RWPE2 (cell line): ENCODE measurements around the gene SENP1.

Source experiments
- ATAC-seq: fragments of 200-7000 bp; cut with Tn5 transposase; 3 replicates; pipeline ENCODE4 v1.9.1; 2021; ENCODE audit warnings: low read depth
- DNase-seq: peaks from one replicate; pipeline ENCODE4 v3.0.0-alpha.2; 2020; ENCODE audit warnings: low spot score
- H3K27ac ChIP-seq: fragments of 450-650 bp; 2 replicates; pipeline ENCODE4 v1.5.1; 2017; ENCODE audit warnings: mild to moderate bottlenecking; ENCODE audit not compliant: poor library complexity, severe bottlenecking
- H3K27me3 ChIP-seq: fragments of 250-450 bp; sonication (Bioruptor Pico); 2 replicates; pipeline ENCODE4 v1.5.1; 2021; ENCODE audit warnings: mild to moderate bottlenecking, moderate library complexity; ENCODE audit not compliant: insufficient read depth, poor library complexity, severe bottlenecking
- H3K36me3 ChIP-seq: fragments of 250-450 bp; sonication (Bioruptor Pico); 2 replicates; pipeline ENCODE4 v1.5.1; 2020; ENCODE audit warnings: low read depth, mild to moderate bottlenecking, moderate library complexity
- H3K4me1 ChIP-seq: fragments of 250-450 bp; sonication (Bioruptor Pico); 2 replicates; pipeline ENCODE4 v1.5.1; 2021; ENCODE audit warnings: mild to moderate bottlenecking, moderate library complexity; ENCODE audit not compliant: insufficient read depth, poor library complexity, severe bottlenecking
- H3K4me3 ChIP-seq: fragments of 250-450 bp; sonication (Bioruptor Pico); 2 replicates; pipeline ENCODE4 v1.5.1; 2021; ENCODE audit warnings: mild to moderate bottlenecking, moderate library complexity; ENCODE audit not compliant: severe bottlenecking
- H3K9me3 ChIP-seq: fragments of 250-450 bp; sonication (Bioruptor Pico); 2 replicates; pipeline ENCODE4 v1.5.1; 2021; ENCODE audit warnings: mild to moderate bottlenecking, moderate library complexity; ENCODE audit not compliant: severe bottlenecking
- TF ChIP-seq, protein P1 (sequence below): fragments of 450-650 bp; IDR thresholded peaks from one replicate; pipeline ENCODE4 v1.5.1; 2017; ENCODE audit warnings: mild to moderate bottlenecking, moderate library complexity; ENCODE audit not compliant: poor library complexity, severe bottlenecking

The SENP1 gene

DNA sequence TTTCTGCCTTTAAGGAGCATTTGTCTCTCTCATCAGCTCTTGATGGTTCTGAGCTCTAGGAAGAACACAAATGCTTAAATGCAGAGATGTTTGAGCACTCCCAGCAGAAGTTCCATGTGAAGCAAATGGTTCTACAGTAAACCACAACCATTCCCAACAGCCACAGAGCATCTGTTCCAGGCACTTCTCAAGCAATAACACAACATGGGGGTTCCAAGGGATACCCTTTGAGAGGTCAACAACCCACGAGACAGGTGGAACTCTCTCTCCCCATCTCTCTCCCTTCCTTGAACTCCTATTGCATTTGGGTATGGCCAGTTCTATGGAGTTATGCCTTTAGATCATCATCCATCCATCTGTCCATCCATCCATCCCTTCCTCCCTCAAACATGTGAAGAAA, 96.4 kb downstream of the SENP1 start:
- TF ChIP-seq, protein P1, sequence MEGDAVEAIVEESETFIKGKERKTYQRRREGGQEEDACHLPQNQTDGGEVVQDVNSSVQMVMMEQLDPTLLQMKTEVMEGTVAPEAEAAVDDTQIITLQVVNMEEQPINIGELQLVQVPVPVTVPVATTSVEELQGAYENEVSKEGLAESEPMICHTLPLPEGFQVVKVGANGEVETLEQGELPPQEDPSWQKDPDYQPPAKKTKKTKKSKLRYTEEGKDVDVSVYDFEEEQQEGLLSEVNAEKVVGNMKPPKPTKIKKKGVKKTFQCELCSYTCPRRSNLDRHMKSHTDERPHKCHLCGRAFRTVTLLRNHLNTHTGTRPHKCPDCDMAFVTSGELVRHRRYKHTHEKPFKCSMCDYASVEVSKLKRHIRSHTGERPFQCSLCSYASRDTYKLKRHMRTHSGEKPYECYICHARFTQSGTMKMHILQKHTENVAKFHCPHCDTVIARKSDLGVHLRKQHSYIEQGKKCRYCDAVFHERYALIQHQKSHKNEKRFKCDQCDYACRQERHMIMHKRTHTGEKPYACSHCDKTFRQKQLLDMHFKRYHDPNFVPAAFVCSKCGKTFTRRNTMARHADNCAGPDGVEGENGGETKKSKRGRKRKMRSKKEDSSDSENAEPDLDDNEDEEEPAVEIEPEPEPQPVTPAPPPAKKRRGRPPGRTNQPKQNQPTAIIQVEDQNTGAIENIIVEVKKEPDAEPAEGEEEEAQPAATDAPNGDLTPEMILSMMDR = no peak
- H3K9me3 ChIP-seq = no peaks in the 10 kb centered on the region
- no peaks in the 10 kb centered on the region for H3K36me3 ChIP-seq
- ATAC-seq (no peak), DNase-seq (no peak)
- no peaks in the 10 kb centered on the region for H3K4me1 ChIP-seq
- H3K27me3 ChIP-seq = peaks cover 45% of the 10 kb centered on the region
- H3K27ac ChIP-seq = no peak overlapping the region
- no peak overlapping the region for H3K4me3 ChIP-seq

DNA sequence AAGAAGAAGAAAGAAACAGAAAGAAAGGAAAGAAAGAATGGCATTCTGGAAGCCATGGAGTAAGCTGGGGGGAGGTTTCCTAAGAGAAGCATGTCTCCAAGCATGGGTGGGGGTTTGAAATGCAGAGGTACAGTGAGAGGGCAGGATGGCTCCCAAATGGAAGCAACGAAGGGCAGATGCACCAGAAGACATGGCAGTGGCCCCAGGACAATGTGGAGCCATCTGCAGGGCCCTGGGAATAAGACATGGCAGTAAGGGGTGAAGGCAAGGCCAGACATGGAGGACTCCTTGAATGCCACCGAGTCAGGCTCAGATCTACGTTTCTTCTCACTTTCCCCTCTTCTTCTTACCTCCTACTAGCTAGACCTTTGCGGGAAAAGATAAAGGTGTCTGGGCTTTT, 96.9 kb downstream of the SENP1 start:
- Histone ChIP-seq H3K27ac (no peak overlapping the region), H3K4me3 (no peak overlapping the region), H3K4me1 (no peaks in the 10 kb centered on the region), H3K9me3 (no peaks in the 10 kb centered on the region), H3K36me3 (no peaks in the 10 kb centered on the region), H3K27me3 (peaks cover 50% of the 10 kb centered on the region)
- DNase-seq (no peak), ATAC-seq (no peak)
- TF ChIP-seq, protein P1 = no peak

DNA sequence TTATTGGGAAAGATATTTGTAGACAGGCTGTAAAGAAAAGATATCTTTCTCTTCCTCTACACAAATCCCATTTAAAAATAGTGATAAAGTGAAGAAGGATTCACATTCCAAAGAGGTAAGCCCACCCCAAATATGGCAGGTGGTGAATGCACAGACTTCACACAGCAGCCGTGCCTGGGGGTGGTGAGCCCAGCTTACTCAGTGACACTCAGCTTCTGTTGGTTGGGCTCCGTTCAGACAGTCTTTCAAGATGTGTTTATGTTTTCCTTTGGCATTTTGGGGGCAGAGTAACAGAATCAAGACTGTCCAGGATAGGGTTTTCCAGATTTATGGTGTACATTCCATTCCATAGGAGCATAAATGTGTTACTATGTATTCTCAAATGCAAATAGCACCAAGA, 97.5 kb downstream of the SENP1 start:
- peaks cover 56% of the 10 kb centered on the region for H3K27me3 ChIP-seq
- TF ChIP-seq, protein P1 = no peak
- H3K9me3 ChIP-seq = no peaks in the 10 kb centered on the region
- H3K4me1 ChIP-seq = no peaks in the 10 kb centered on the region
- ATAC-seq (no peak), DNase-seq (no peak)
- H3K36me3 ChIP-seq = no peaks in the 10 kb centered on the region
- no peak overlapping the region for H3K4me3 ChIP-seq
- H3K27ac ChIP-seq = no peak overlapping the region

DNA sequence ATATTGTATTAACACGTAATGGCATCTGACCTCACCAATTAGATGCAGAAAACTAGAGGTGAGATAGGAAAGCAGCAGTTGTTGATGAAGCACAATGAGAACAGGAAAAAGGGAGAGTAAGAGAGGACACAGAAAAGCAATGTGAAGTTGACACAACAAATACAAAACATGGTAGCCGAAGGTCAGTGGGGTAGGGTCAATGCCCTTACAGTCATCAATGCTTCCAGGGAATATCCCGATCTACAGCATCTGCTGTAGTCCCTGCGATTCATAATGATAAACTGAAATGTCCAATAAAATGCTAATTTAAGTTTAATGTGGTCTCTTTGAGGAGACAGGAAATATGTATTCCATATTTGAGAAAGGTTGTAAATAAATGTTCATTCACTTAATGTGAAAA, 98.7 kb downstream of the SENP1 start:
- H3K27me3 ChIP-seq = peaks cover 68% of the 10 kb centered on the region
- ATAC-seq (no peak), DNase-seq (no peak)
- H3K4me3 ChIP-seq = no peak overlapping the region
- H3K27ac ChIP-seq = no peak overlapping the region
- no peaks in the 10 kb centered on the region for H3K9me3 ChIP-seq
- TF ChIP-seq, protein P1 = no peak
- peaks cover 5% of the 10 kb centered on the region for H3K4me1 ChIP-seq
- no peaks in the 10 kb centered on the region for H3K36me3 ChIP-seq

DNA sequence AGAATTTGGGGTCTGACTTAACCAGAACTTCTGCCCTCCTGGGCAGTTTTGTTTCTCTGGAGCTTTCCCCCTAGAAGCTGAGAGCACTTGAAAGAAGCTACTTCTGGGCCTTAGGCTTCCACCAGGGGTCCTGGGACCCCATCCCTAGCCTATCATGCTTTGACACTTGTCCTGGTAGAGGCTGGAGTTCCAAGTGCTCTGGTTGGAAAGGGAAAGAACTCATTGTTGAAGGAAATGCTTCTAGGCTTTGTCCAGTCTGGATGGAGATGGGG, 100.2 kb downstream of the SENP1 start:
- TF ChIP-seq, protein P1 = no peak
- Histone ChIP-seq H3K27me3 (peaks cover 72% of the 10 kb centered on the region), H3K4me1 (peaks cover 5% of the 10 kb centered on the region), H3K27ac (no peak overlapping the region), H3K4me3 (no peak overlapping the region), H3K9me3 (no peaks in the 10 kb centered on the region), H3K36me3 (no peaks in the 10 kb centered on the region)
- DNase-seq (no peak), ATAC-seq (no peak)
